GM19463 (cell line): ENCODE measurements around the gene FAM25C.
"Not testable (repeated sequence)": the region's sequence is repeated elsewhere in the genome, so short reads cannot be mapped to it uniquely, and the experiment has no call there.

Source experiments
- ATAC-seq: cut with Tn5 transposase; IDR thresholded peaks from one replicate; pipeline ENCODE4 v1.9.1; 2021; ENCODE audit warnings: mild to moderate bottlenecking, moderate library complexity; ENCODE audit not compliant: unreplicated experiment

FAM25C gene

GRCh38 chr10:47999691-48000090, at the start of gene FAM25C:
Gene FAM25C, minus strand, starts transcription at chr10:47999791. Its CDS starts 26 bp downstream, at chr10:47999765.
- ATAC-seq = not testable (repeated sequence)

GRCh38 chr10:48044557-48044956, 45.0 kb upstream of the FAM25C start:
- ATAC-seq = not testable (repeated sequence)

GRCh38 chr10:48031390-48031789, 31.8 kb upstream of the FAM25C start:
- not testable (repeated sequence) for ATAC-seq

GRCh38 chr10:48002306-48002705, 2.7 kb upstream of the FAM25C start:
- ATAC-seq = not testable (repeated sequence)

- ATAC-seq = not testable (repeated sequence)
These were observed 5.5 kb downstream of the FAM25C start for GRCh38 chr10:47994045-47994444.

- not testable (repeated sequence) for ATAC-seq
These were observed 7.0 kb downstream of the FAM25C start for GRCh38 chr10:47992560-47992959.

- not testable (repeated sequence) for ATAC-seq
These were observed 7.9 kb downstream of the FAM25C start for GRCh38 chr10:47991706-47992105.

GRCh38 chr10:47990097-47990496, 9.5 kb downstream of the FAM25C start:
- not testable (repeated sequence) for ATAC-seq

- ATAC-seq = not testable (repeated sequence)
These were observed 10.0 kb downstream of the FAM25C start for GRCh38 chr10:47989542-47989950.

GRCh38 chr10:47988718-47989541, 10.7 kb downstream of the FAM25C start:
- not testable (repeated sequence) for ATAC-seq

- not testable (repeated sequence) for ATAC-seq
These were observed 11.6 kb downstream of the FAM25C start for GRCh38 chr10:47987952-47988351.

GRCh38 chr10:47986413-47987230, 13.0 kb downstream of the FAM25C start:
- ATAC-seq = not testable (repeated sequence)

GRCh38 chr10:47975409-47975808, 24.2 kb downstream of the FAM25C start:
- ATAC-seq = not testable (repeated sequence)

GRCh38 chr10:47973131-47973530, 26.5 kb downstream of the FAM25C start:
- not testable (repeated sequence) for ATAC-seq

- ATAC-seq = not testable (repeated sequence)
These were observed 27.5 kb downstream of the FAM25C start for GRCh38 chr10:47972077-47972476.

GRCh38 chr10:47971598-47971997, 28.0 kb downstream of the FAM25C start:
- not testable (repeated sequence) for ATAC-seq

GRCh38 chr10:47970047-47970446, 29.5 kb downstream of the FAM25C start:
- ATAC-seq = not testable (repeated sequence)

- ATAC-seq = peak; percentile 93
These were observed 30.6 kb downstream of the FAM25C start for GRCh38 chr10:47968988-47969387.

GRCh38 chr10:47964280-47965063, 35.1 kb downstream of the FAM25C start:
- ATAC-seq = not testable (repeated sequence)

- ATAC-seq = not testable (repeated sequence)
These were observed 36.8 kb downstream of the FAM25C start for GRCh38 chr10:47962785-47963184.

GRCh38 chr10:47960699-47961098, 38.9 kb downstream of the FAM25C start:
- not testable (repeated sequence) for ATAC-seq
